Loucy (cell line): ENCODE results near the gene ZNF782.

Experiments used
- H2AFZ ChIP-seq: fragments of 200-600 bp; sonication (generic); 2 replicates; pipeline ENCODE4 v1.6.0; 2016; ENCODE audit warnings: antibody characterized with exemption, mild to moderate bottlenecking, low read length, moderate library complexity
- H3F3A ChIP-seq: fragments of 200-600 bp; 2 replicates; pipeline ENCODE4 v1.6.0; 2016; ENCODE audit warnings: antibody characterized with exemption, low read depth, mild to moderate bottlenecking
- H3K27me3 ChIP-seq: fragments of 200-600 bp; sonication (generic); 2 replicates; pipeline ENCODE4 v1.6.1; 2014; ENCODE audit warnings: low read length, mild to moderate bottlenecking; ENCODE audit not compliant: insufficient read depth, poor library complexity, severe bottlenecking
- H3K36me3 ChIP-seq: fragments of 200-600 bp; sonication (generic); 2 replicates; pipeline ENCODE4 v1.6.1; 2016; ENCODE audit warnings: low read length; ENCODE audit not compliant: insufficient read depth
- H3K4me1 ChIP-seq: fragments of 200-600 bp; sonication (generic); 2 replicates; pipeline ENCODE4 v1.5.1; 2014; ENCODE audit warnings: low read length, mild to moderate bottlenecking; ENCODE audit not compliant: insufficient read depth, poor library complexity, severe bottlenecking
- H3K4me2 ChIP-seq: fragments of 200-600 bp; sonication (generic); 2 replicates; pipeline ENCODE4 v1.6.0; 2014; ENCODE audit warnings: antibody characterized with exemption, low read length, low read depth, mild to moderate bottlenecking; ENCODE audit not compliant: poor library complexity, severe bottlenecking
- H3K4me3 ChIP-seq: fragments of 200-600 bp; sonication (generic); 2 replicates; pipeline ENCODE4 v1.5.1; 2014; ENCODE audit warnings: low read length, mild to moderate bottlenecking, mixed read lengths; ENCODE audit not compliant: poor library complexity, severe bottlenecking
- H3K79me2 ChIP-seq: fragments of 200-600 bp; sonication (generic); 2 replicates; pipeline ENCODE4 v1.6.1; 2014; ENCODE audit warnings: low read length; ENCODE audit not compliant: insufficient read depth
- H3K9ac ChIP-seq: fragments of 200-600 bp; sonication (generic); 2 replicates; pipeline ENCODE4 v1.6.0; 2014; ENCODE audit warnings: mild to moderate bottlenecking, low read depth, low read length, moderate library complexity; ENCODE audit not compliant: poor library complexity, severe bottlenecking
- H3K9me2 ChIP-seq: fragments of 200-600 bp; sonication (generic); replicated peaks from 2 replicates; pipeline ENCODE4 v1.6.1; 2016; ENCODE audit warnings: low read depth, low read length, mixed read lengths
- H3K9me3 ChIP-seq: fragments of 200-600 bp; sonication (generic); 2 replicates; pipeline ENCODE4 v1.6.1; 2014; ENCODE audit warnings: mild to moderate bottlenecking, antibody characterized with exemption, low read length, low read depth; ENCODE audit not compliant: insufficient read depth
- H4K20me1 ChIP-seq: fragments of 200-600 bp; sonication (generic); 2 replicates; pipeline ENCODE4 v1.6.0; 2014; ENCODE audit warnings: antibody characterized with exemption, low read length, mild to moderate bottlenecking; ENCODE audit not compliant: insufficient read depth, poor library complexity, severe bottlenecking
- EZH2phosphoT487 ChIP-seq: fragments of 200-600 bp; IDR thresholded peaks from 2 replicates; pipeline ENCODE4 v1.6.1; 2018; ENCODE audit warnings: antibody characterized with exemption, mild to moderate bottlenecking, moderate library complexity, borderline replicate concordance
- TF ChIP-seq, protein P1 (sequence below): fragments of 200-600 bp; sonication (generic); conservative IDR thresholded peaks from 2 replicates; pipeline ENCODE4 v1.5.1; 2014; ENCODE audit warnings: mild to moderate bottlenecking, antibody characterized with exemption, low read length

The ZNF782 gene

DNA sequence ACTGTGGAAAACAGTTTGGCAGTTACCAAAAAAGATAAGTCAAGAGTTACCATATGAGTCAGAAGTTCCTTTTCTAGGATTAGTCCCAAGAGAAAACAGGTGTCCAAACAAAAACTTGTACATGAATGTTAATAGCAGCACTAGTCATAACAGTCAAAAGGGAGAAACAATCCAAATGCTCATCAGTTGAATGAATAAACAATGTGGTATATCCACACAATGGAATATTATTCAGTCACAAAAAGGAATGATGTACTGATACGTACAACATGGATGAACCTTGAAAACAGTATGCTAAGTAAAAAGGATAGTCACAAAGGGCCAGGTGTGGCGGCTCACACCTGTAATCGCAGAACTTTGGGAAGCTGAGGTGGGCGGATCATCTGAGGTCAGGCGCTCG is 84.3 kb downstream of the ZNF782 start:
- peaks cover 57% of the 10 kb centered on the region for H3K36me3 ChIP-seq
- H3K9me2 ChIP-seq = no peaks in the 10 kb centered on the region
- no peak overlapping the region for H3K9ac ChIP-seq
- no peaks in the 10 kb centered on the region for H3K27me3 ChIP-seq
- H4K20me1 ChIP-seq = no peaks in the 10 kb centered on the region
- no peak overlapping the region for H2AFZ ChIP-seq
- no peaks in the 10 kb centered on the region for H3F3A ChIP-seq
- H3K4me2 ChIP-seq = no peak overlapping the region
- no peak for TF ChIP-seq EZH2phosphoT487
- TF ChIP-seq, protein P1, sequence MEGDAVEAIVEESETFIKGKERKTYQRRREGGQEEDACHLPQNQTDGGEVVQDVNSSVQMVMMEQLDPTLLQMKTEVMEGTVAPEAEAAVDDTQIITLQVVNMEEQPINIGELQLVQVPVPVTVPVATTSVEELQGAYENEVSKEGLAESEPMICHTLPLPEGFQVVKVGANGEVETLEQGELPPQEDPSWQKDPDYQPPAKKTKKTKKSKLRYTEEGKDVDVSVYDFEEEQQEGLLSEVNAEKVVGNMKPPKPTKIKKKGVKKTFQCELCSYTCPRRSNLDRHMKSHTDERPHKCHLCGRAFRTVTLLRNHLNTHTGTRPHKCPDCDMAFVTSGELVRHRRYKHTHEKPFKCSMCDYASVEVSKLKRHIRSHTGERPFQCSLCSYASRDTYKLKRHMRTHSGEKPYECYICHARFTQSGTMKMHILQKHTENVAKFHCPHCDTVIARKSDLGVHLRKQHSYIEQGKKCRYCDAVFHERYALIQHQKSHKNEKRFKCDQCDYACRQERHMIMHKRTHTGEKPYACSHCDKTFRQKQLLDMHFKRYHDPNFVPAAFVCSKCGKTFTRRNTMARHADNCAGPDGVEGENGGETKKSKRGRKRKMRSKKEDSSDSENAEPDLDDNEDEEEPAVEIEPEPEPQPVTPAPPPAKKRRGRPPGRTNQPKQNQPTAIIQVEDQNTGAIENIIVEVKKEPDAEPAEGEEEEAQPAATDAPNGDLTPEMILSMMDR = no peak
- peaks cover 3% of the 10 kb centered on the region for H3K4me1 ChIP-seq
- H3K4me3 ChIP-seq = no peak overlapping the region
- peaks cover 11% of the 10 kb centered on the region; the same call in 1 of the 2 replicates for H3K9me3 ChIP-seq
- H3K79me2 ChIP-seq = 0 out of 2 replicates have a peak, but pooled peaks cover 5% of the 10 kb centered on the region
